NCI-H1694 (cell line): Measurements from ENCODE around the gene SLC18A3.
A peak's percentile ranks its signal among the peaks of the same experiment; 100 is the strongest.

Experiments used
- DNase-seq: peaks from one replicate; lab custom pipeline; 2025; lab: John Stamatoyannopoulos, UW

SLC18A3 gene

DNA sequence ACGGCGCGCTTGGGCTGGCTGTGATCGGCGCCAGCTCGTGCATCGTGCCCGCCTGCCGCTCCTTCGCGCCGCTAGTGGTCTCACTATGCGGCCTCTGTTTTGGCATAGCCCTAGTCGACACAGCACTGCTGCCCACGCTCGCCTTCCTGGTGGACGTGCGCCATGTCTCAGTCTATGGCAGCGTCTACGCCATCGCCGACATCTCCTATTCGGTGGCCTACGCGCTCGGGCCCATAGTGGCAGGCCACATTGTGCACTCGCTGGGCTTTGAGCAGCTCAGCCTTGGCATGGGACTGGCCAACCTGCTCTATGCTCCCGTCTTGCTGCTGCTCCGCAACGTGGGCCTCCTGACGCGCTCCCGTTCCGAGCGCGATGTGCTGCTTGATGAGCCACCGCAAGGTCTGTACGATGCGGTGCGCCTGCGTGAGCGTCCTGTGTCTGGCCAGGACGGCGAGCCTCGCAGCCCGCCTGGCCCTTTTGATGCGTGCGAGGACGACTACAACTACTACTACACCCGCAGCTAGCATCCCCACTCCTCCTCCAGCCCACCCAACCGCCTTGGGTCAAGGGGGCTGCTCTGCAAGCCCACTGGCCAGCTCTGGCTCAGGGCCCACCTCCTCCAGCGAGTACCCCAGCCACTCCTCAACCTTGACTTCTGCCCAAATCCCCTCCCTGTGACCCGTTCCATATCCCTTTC, 1.9 kb downstream of the SLC18A3 start:
- DNase-seq, result no peak

DNA sequence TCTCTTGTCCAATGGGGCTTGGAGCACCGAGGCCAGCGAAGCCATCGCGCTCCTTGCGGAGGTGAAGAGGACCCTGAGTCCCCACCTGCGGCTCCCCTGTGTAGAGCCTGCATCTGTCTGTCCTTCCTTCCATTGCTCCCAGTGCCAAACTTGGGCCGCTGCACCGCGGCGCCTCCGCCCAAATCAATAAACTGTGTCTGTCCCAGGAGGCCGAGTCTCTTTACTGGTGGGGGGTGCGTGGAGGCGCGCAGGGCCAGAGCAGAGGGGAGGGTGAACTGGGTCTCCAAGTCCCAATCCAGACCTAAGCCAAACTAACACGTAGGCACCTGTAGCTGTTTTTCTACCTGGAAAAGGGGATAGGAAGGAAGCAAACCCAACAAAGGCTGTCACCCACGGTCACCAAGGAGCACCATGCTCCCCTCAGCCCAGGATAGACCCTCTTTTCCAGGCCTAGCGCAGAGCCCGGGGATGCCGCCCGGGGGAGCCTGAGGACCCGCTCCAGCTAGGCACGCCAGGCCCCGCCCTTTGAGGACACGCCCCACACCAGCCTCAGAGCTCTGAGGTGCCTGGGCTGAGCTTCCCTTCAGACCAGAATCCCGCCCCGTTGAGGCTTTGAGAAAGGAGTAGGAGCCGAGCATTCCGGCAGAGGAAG, 2.5 kb downstream of the SLC18A3 start:
- DNase-seq, result no peak

DNA sequence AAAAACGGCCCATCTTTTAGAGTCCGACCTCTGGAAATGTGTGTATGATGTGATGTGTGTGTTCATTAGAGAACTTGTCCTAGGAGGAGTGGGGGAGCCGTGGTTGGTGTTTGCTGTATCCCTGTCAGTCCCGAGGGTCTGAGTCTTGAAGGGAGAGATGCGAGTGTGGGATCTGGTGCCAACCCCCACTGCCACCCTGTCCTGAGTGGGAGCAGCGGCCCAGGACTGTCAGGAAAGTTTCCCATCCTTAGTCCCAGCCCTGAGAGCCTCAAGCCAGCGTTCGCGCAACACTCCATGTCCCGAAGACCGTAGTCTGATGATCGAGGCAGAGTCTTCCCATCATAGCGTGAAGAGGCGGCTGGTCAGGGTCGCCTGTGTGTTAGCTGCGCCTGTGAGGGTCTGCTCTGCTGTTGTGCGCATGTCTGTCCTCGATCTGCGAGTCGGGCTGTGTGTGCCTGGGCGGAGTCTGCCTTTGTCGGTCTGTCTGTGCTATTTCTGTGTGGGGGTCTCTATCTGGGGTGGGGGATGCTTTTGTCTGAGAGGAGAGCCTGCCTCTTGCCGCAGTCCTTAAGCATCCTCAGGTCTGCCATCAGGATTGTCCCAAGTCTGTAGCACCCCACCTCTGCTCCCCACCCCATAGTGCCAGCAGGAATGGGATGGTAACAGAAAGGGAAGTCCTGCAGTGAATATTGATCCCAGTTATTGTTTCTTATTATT, 3.2 kb downstream of the SLC18A3 start:
- DNase-seq, result no peak

DNA sequence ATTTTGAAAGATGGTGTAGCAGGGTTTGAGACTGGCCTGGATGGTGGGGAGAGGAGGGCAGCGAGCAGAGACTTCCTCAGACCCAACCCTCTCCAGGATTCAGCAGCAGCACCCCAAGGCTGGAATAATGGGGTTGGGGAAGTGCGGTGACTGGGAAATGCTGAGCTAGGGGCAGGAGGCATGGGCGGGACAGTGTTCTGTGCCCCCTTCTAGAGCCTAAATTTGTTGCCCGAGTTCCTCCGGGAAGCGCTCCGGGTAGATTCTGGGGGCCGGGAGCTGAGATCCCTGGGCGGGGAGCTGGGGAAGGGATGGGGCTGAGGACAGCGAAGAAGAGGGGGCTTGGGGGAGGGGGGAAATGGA, 3.8 kb downstream of the SLC18A3 start, which contains the start of gene CHAT:
Gene CHAT, plus strand, starts transcription at position 156 of the 360 bp plus-strand sequence. Its CDS starts 153 bp downstream, at position 309.
- no peak for DNase-seq

DNA sequence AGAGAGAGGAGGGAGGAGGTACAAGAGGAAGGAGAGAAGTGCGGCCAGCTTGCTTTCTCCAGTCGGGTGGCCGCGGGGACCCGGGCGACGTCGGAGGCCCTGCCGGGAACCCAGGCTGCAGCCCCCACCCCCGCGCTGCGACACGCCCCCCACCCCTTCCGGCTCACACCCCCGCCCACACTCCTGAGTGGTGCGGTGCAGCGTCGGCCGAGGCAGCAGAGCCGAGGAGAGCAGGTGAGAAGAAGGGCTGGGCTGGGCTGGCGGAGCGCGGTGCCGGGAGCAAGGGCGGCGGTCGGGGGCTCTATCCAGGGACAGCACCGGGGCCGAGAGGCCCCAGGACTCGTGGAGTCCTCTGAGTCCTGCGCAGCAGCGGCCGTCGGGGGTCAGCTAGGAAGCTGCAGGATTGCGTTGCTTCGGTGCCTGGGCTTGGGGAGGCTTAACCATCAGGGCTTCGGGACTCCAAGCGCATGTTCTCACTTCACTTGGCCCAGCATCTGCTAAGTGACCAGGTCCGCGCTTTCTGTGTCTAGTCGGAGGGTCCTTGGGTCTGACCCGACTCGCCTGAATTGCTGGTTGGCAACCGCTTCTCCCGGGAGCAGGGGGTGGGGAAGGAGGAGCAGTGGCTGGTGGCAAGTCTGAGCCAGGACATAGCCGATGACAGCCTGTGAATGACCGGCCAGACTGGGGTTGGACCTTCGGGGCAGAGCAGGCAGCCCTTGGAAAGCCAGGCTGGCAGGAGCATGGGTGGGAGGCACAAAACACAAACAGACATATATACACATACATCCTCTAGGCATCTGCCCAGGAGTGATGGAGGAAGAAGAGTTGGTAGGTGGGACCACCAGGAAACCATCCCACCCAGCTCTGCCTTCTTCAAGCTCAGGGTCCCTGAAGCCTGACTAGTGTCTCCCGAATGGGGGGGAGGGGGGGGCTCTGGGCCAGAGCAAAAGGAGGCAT, 4.4 kb downstream of the SLC18A3 start:
- DNase-seq, result no peak

DNA sequence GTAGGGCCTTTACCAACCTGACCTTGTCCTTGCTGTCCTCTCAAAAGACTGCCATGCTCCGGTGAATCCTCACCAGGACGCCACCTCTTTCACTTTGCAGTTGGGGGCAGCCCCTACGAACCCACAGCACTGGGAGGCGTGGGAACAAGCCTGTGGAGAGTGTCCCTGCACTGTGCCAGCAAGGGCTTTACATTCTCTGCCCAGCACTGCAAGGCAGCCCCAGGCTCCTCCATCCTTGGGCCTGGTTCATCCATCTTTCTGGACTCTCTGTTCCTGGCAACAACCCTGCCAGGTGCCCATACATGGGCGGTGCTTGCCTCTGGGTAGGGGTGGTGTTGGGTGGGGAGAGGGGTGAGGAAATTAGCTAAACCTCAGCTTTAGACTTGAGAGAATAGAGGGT, 5.1 kb downstream of the SLC18A3 start:
- DNase-seq, result no peak

DNA sequence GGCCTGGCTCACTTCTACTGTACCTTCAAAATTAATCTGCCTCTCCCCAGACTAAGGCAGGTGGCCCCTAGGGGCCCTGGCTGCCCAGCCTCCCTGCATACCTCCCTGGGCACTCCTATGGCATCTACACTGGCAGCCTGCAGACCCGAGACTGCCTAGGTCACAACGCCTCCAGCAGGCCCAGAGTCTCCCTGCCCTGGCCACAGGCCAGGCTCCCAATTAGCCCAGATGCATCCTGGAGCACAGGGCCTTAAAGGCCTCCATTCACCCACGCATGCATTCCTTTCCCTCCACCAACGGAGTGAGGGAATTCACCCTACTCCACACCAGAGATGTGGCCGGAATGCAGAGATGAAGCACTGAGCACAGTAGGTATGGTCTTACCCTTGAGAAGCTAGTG, 5.6 kb downstream of the SLC18A3 start:
- no peak for DNase-seq

DNA sequence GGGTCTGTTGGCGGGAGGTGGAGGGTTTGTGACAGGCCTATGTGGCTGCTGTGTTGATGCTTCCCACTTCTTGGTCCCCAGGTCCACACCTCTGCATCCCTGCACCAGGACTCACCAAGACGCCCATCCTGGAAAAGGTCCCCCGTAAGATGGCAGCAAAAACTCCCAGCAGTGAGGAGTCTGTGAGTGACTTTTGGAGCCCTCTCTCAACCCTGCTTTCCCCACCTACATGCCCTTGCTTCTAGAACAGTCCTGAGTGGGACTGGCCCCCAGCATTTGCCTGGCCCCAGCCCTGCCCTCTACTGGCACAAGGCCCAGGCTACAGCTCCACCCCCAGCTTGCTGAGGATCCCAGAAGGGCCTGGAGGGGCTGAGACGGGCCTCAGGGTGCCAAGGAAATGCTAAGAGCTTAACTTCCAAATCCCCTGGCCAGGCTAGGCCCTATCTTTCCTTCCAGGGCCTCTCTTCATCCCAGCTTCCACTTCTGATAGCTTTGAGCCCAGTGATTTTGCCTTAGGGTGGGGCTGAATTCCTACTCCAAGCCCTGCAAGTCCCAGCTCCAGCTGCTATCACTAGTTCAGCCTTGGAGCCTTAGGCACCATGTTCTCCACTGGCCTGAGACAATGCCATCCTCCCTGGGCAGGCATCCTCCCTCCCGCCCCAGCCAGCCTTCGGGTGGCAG, 6.5 kb downstream of the SLC18A3 start:
- DNase-seq, result no peak

DNA sequence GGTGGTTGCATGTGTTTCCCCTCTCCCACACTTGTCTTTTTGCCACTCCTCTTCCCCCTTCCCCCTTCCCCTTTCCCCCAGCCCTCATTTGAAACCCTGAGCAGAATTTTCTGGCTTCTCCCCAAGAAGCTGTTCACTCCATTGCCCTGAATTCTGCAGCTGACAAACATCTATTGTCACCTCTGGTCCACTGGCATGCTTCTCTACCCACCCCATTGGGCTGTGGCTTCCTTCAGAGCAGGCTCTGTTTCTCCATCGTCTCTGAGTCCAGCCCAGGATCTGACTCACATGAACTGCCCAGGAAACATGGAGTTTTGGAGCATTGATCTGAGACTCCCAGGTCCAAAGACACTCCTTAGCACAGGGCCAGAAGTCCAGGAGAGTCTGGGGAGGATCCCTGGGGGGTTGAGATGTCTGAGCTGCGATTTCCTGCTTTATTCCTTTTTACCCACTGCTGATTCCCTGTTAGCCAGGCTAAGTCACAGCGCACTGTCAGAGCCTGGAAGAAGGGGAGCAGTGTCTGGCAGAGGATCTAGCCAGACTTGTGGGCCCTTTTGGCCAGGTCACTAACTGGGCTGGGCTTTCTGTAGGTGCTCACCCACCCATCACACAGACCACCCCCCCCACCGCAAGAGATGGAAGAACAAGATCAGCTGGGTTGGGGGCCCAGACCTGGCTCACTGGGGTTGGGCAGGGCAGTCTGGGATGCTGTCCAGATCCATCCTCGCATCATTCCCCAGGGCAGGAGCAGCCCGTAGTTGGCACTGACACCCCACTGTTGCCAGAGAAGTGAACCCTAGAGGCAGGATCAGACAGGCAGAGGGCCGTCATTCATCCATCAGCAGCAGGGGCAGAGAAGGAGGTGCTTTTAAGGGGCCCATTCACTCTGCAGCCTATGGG, 7.3 kb downstream of the SLC18A3 start:
- no peak for DNase-seq

DNA sequence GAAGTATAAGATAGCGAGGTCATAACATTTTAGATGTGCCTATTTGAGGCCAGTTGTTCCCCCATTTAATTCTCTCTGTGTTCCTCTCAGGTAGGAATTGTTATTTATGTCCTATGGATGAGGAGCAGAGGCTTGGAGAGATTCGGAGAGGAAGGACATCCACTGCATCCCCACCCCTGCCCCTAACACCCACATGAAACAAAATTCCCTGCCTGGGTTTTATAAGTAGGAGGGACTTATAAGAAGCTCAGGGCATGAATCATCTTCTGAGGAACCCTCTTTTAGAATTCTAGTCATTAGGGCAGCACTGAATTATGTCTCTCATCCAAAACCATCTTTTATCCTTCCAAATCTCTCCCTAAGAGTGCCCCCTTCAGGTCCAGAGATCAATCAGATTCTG, 8.7 kb downstream of the SLC18A3 start:
- no peak for DNase-seq

DNA sequence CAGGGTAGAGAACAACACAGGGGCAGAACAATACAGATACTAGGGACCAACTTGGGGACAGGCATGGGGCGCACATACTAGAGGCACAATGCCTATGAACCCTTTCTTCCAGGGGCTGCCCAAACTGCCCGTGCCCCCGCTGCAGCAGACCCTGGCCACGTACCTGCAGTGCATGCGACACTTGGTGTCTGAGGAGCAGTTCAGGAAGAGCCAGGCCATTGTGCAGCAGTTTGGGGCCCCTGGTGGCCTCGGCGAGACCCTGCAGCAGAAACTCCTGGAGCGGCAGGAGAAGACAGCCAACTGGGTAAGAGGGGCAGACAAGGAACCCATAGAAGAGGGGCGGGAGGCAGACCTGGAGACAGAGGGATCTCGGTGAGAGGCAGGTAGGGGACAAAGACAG, 9.5 kb downstream of the SLC18A3 start:
- DNase-seq, result no peak

DNA sequence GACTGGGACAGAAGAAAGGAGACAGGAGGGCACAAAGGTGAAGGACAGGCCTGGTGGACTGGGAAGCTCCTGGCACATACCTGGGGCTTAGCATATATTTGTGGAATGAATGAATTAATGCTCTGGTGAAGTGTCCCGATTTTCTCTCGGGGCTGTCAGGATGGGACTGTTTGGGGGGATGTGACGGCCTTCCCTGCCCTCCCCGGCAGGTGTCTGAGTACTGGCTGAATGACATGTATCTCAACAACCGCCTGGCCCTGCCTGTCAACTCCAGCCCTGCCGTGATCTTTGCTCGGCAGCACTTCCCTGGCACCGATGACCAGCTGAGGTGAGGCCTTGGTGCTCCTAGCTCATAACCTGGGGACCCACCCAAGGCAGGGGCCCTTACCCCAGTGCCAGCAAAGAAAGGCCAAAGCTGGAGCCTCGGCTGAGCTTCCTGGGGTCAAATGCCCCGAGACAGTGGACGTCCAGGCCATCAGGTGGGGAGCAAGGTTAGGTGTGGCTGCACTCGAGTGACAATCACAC, 10.2 kb downstream of the SLC18A3 start:
- DNase-seq, result no peak

DNA sequence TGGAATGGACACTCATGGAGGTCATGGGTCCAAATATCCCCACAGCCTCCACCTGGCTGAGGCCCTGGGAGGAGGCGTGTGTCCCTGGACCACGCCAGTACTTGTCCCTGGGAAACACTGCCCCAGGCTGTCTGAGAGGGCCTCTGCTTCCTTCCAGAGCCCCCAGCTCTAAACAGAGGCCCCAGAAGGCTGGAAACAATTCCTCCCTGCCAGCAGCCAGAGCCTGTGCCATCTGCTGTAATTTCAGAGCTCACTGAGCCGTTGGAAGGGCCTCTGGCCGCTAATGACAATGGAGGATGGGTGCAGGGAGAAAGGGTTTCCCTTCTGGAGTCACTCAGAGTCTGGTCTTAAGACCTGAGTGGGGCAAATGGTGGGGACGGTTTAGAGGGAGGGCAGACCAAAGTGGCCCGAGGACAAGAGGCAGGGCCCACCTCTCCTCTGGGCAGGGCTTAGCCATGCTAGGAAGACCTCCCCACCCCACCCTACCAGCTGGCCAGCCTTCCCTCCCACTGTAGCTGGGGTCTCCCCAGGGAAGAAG, 10.8 kb downstream of the SLC18A3 start:
- peak; percentile 83 for DNase-seq

DNA sequence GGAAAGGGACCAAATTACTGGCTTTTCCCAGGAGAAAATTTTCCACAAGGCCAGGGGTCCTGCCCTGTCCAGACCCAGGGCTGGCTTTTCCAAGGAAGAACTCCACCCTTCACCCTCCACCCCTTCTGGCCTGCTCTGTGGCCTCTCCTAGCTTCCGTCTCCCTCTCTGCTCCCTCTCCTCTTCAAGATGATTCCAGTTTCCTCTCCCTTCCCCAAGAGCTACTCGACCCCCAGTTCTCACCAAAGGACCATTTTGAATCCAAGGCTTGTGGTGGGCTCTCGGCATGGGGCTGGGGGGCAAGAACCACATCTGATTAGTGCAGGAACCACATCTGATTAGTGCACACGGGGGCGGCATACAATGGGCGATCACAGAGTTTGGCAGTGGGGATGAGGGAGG, 11.5 kb downstream of the SLC18A3 start:
- DNase-seq, result no peak

DNA sequence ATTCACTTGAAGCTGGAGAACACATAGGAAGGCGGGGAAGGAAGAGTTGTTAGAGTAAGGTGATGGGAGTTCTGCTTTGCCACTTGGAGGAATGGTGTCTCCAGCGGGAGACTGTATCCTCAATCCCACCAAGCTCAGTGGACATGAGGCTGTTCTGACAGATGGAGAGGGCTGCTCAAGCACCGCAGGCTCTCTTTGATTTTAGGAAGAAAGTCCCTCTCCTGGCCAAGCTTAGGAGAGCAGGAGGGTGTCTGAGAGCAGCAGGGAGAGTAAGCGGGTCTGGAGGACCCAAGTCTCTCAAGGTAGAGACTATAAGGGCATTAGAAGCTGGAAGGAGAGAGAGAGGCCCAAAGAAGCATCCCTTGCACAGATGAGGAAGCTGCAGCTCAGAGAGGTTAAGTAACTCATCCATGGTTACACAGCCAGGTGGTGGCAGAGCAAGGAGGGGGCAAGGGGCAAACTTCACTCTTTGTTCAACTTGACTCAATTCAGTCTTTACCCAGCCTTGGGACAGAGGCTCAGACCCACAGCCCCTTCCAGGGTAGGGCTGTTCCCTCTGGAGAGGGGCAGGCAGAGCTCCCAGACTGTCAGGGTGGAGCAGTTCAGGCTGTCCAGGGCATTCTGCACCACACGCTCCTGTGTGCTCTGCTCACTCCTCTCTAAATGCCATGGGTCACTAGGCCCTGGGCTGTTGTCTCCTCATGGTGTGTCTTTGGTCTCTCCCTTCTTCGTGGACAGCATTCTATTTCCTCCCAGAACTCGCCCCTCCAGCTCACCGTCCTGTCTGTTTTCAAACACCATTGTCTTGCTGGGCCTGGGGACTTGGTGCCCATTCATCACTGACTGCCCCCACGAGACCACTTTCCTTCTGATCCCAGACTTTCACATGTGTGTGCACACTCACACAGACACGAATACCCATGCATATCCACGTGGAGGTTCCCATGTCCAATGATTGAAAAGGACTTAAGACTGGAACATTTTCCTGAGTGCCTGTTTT, 12.6 kb downstream of the SLC18A3 start:
- DNase-seq, result no peak

DNA sequence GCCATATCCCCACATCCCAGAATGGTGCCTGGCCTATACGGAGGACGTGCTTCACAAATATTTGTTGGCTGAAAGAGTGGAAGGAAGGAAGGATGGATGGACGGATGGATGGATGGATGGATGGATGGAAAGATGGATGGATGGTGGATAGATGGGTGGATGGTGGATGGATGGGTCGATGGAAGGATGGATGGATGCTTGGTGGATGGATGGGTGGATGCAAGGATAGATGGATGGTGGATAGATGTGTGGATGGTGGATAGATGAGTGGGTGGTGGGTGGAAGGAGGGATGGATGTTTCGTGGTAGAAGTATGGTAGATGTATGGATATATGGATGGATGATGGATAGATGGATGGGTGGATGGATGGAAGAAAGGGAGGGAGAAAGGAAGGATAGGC, 14.5 kb downstream of the SLC18A3 start:
- no peak for DNase-seq

DNA sequence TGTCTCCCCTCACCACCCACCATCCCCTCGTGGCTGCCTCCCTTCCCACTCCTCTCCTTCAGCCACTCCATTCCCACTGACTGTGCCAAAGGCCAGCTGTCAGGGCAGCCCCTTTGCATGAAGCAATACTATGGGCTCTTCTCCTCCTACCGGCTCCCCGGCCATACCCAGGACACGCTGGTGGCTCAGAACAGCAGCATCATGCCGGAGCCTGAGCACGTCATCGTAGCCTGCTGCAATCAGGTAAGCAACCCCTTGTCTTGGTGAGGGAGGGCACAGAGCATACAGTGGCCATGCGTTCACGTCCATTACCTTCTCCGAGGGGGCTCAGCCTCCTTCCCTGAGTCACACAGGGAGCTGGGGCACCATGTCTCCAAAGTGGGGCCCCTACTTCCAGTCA, 15.3 kb downstream of the SLC18A3 start:
- no peak for DNase-seq

DNA sequence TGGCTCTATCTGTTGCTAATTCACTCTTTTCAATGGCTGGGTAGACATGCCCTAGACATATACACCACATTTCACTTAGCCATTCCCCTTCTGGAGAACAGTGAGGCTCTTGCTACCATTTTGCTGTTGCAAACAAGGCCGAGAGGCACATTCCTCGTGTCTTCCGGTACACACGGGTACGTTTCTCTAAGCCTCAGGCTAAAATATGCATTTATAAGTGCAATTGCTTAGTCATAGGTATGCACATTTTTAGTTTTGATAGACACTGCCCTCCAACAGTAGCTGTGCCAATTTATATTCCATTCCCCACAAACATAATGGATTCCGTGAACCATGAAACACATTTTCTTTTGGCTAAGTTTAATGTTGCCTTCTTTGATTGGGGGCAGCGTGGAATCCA, 16.9 kb downstream of the SLC18A3 start:
- DNase-seq, result no peak
